ENCODE data around the gene LDLRAD1.

The LDLRAD1 gene

GRCh38 chr1:53987880-53988279 lies 30.1 kb downstream of the LDLRAD1 start:
- in situ Hi-C loops (cut with MboI; ENCODE audit: low pct_unique_long_range_greater_than_20kb, low sequenced_read_pairs, unreplicated experiment) = no loop called here
- no peak for TF ChIP-seq CTCF (IDR thresholded peaks at IDR 0.05; ENCODE audit: extremely low read depth, insufficient read depth, missing control alignments)
- DNase-seq (ENCODE audit: low spot score) = no peak

- in situ Hi-C loops (cut with MboI; ENCODE audit: low pct_unique_long_range_greater_than_20kb, low sequenced_read_pairs, unreplicated experiment) = no loop called here
- no peak for TF ChIP-seq CTCF (IDR thresholded peaks at IDR 0.05; ENCODE audit: extremely low read depth, insufficient read depth, missing control alignments)
Observed at GRCh38 chr1:53986458-53986857, 31.5 kb downstream of the LDLRAD1 start.

GRCh38 chr1:53984726-53985125 lies 33.3 kb downstream of the LDLRAD1 start:
- in situ Hi-C loops (cut with MboI; ENCODE audit: low pct_unique_long_range_greater_than_20kb, low sequenced_read_pairs, unreplicated experiment) = no loop called here
- DNase-seq (ENCODE audit: low spot score) = no peak
- TF ChIP-seq CTCF (IDR thresholded peaks at IDR 0.05; ENCODE audit: extremely low read depth, insufficient read depth, missing control alignments) = no peak

More at GRCh38 chr1:53986458-53986857, 31.5 kb downstream of the LDLRAD1 start:
- DNase-seq (ENCODE audit: low spot score) = no peak

GRCh38 chr1:53982763-53983104 lies 35.3 kb downstream of the LDLRAD1 start:
- TF ChIP-seq CTCF (IDR thresholded peaks at IDR 0.05; ENCODE audit: extremely low read depth, insufficient read depth, missing control alignments) = no peak
- DNase-seq (ENCODE audit: low spot score) = no peak
- in situ Hi-C loops (cut with MboI; ENCODE audit: low pct_unique_long_range_greater_than_20kb, low sequenced_read_pairs, unreplicated experiment) = no loop called here

GRCh38 chr1:53982034-53982762 lies 35.8 kb downstream of the LDLRAD1 start:
- DNase-seq (ENCODE audit: low spot score) = no peak
- in situ Hi-C loops (cut with MboI; ENCODE audit: low pct_unique_long_range_greater_than_20kb, low sequenced_read_pairs, unreplicated experiment) = no loop called here
- no peak for TF ChIP-seq CTCF (IDR thresholded peaks at IDR 0.05; ENCODE audit: extremely low read depth, insufficient read depth, missing control alignments)

GRCh38 chr1:53981220-53981619 lies 36.8 kb downstream of the LDLRAD1 start:
- no peak for DNase-seq (ENCODE audit: low spot score)
- in situ Hi-C loops (cut with MboI; ENCODE audit: low pct_unique_long_range_greater_than_20kb, low sequenced_read_pairs, unreplicated experiment) = no loop called here
- no peak for TF ChIP-seq CTCF (IDR thresholded peaks at IDR 0.05; ENCODE audit: extremely low read depth, insufficient read depth, missing control alignments)

Measured in GM13977 (cell line).